Upper lobe of left lung (tissue), 4 donors: ENCODE results near the gene PLEKHO1.

Experiments used
- EP300 ChIP-seq, 4 donors: sonication (generic); formaldehyde crosslinking; IDR thresholded peaks; one replicate each; pipeline ENCODE4 v1.5.1; 2017; ENCODE audit warnings: antibody characterized with exemption in 4 of 4, control low read depth in 2 of 4
- TF ChIP-seq, protein P1 (sequence below), 6 experiments: fragments of 450-650 bp in 4 of 6; fragments of 200-600 bp in 2 of 6; sonication (generic) in 2 of 6; IDR thresholded peaks; one replicate each; pipeline ENCODE4 v1.5.1; 2016 to 2019; ENCODE audit warnings: antibody characterized with exemption in 6 of 6

DNA sequence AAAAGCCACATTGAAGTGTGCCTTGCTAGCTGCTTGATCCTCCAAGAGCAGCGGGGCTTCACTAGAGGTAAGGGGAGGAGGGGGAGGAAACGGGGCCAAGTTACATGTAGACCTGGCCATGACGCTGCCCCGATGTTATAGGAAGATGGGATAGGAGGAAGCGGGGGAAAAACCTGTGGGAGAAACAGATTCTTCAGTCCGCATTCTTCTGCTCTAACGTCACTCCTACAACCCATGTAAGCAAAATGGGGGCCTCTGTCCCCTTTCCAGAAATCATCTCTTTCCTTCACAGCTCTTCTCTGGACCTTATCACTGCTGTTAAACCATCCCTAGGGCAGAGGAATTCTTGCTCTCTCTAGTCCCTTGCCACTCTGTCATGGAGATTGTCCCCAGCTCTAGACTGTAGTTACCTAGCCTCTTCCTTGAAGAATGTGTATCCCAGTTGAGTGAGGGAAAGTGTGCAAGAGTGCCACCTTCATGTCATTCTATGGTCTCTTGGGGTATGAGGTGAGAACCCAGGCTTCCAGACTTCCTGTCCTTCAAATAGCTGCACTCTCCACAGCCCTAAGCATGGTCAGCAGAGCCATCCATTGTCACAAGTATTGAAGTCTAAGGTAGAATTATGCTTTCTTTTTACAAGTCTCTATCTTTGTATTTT, 11.4 kb downstream of the PLEKHO1 start:
- no peak for TF ChIP-seq EP300 (IDR thresholded peaks at IDR 0.05)
- TF ChIP-seq, protein P1, sequence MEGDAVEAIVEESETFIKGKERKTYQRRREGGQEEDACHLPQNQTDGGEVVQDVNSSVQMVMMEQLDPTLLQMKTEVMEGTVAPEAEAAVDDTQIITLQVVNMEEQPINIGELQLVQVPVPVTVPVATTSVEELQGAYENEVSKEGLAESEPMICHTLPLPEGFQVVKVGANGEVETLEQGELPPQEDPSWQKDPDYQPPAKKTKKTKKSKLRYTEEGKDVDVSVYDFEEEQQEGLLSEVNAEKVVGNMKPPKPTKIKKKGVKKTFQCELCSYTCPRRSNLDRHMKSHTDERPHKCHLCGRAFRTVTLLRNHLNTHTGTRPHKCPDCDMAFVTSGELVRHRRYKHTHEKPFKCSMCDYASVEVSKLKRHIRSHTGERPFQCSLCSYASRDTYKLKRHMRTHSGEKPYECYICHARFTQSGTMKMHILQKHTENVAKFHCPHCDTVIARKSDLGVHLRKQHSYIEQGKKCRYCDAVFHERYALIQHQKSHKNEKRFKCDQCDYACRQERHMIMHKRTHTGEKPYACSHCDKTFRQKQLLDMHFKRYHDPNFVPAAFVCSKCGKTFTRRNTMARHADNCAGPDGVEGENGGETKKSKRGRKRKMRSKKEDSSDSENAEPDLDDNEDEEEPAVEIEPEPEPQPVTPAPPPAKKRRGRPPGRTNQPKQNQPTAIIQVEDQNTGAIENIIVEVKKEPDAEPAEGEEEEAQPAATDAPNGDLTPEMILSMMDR (IDR thresholded peaks at IDR 0.05) = no peak
